Measurements from ENCODE around the gene ACKR1.
A peak's percentile ranks its signal among the peaks of the same experiment; 100 is the strongest.

DNA sequence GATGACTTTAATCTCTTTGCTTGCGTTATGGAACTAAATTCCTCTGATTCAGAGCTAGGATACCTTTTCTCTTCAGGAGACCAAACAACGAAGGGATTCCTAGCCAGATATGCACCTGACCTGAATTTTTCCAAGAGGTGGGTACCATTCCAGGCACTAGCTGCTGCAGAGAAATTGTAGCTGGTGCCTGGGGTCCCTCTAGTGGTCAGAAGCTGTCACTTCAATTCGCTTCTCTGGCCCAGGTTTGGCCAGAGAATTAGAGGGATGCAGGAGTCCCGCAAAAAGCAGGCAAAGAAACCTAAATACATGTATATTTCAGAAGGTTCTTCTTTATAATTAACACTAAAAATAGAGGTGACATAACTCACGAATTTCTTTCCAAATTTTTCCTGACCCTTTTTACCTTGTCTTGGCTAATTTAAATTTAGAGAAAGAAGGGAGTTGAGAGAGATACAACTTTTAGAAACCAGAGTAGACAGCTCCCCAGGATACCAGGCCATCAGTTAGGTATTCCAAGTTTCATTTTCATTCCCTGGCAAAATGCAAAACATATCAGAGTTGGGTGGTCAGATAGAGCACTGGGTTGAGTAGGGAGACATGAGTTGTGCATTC lies 9.6 kb downstream of the ACKR1 start:
- TF ChIP-seq, protein P1, sequence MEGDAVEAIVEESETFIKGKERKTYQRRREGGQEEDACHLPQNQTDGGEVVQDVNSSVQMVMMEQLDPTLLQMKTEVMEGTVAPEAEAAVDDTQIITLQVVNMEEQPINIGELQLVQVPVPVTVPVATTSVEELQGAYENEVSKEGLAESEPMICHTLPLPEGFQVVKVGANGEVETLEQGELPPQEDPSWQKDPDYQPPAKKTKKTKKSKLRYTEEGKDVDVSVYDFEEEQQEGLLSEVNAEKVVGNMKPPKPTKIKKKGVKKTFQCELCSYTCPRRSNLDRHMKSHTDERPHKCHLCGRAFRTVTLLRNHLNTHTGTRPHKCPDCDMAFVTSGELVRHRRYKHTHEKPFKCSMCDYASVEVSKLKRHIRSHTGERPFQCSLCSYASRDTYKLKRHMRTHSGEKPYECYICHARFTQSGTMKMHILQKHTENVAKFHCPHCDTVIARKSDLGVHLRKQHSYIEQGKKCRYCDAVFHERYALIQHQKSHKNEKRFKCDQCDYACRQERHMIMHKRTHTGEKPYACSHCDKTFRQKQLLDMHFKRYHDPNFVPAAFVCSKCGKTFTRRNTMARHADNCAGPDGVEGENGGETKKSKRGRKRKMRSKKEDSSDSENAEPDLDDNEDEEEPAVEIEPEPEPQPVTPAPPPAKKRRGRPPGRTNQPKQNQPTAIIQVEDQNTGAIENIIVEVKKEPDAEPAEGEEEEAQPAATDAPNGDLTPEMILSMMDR (IDR thresholded peaks at IDR 0.05), result peak; percentile 64 to 88 (median 78)
- TF ChIP-seq POLR2A (IDR thresholded peaks at IDR 0.05), result no peak

Data from adrenal gland (tissue), 5 donors.